ENCODE data around the gene GNAQ.

Gene GNAQ

DNA sequence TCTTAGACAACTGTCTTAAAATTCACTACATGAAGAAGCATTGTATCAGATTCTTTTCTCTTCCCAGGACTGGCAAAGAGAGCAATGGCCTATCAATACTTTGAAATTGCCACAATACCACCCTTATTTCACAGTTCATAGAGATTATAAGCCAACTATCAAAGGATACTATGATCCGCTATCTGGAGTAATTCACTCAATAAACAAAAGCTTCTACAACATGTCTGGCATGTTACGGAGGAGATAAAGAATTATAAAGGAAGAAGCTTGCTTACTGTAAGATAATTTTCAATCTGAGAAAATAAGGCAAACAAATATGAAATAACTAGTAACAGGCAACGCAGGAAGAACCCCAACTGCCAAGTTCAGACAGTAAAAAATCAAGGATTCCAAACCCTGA, 114.8 kb downstream of the GNAQ start:
- POLR2A ChIA-PET = no interaction called here
- DNase-seq (ENCODE audit: extremely low spot score) = no peak
- CTCF ChIA-PET = interaction anchor here (1.0 to 2.9 kb wide), 3 partner anchors 12 to 47 kb away, joined by 3 to 9 read pairs (median 3); no protein-coding TSS in a partner anchor
- TF ChIP-seq, protein P1, sequence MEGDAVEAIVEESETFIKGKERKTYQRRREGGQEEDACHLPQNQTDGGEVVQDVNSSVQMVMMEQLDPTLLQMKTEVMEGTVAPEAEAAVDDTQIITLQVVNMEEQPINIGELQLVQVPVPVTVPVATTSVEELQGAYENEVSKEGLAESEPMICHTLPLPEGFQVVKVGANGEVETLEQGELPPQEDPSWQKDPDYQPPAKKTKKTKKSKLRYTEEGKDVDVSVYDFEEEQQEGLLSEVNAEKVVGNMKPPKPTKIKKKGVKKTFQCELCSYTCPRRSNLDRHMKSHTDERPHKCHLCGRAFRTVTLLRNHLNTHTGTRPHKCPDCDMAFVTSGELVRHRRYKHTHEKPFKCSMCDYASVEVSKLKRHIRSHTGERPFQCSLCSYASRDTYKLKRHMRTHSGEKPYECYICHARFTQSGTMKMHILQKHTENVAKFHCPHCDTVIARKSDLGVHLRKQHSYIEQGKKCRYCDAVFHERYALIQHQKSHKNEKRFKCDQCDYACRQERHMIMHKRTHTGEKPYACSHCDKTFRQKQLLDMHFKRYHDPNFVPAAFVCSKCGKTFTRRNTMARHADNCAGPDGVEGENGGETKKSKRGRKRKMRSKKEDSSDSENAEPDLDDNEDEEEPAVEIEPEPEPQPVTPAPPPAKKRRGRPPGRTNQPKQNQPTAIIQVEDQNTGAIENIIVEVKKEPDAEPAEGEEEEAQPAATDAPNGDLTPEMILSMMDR (IDR thresholded peaks at IDR 0.05; ENCODE audit: control extremely low read depth, extremely low read depth, low read depth, missing control alignments) = no peak

DNA sequence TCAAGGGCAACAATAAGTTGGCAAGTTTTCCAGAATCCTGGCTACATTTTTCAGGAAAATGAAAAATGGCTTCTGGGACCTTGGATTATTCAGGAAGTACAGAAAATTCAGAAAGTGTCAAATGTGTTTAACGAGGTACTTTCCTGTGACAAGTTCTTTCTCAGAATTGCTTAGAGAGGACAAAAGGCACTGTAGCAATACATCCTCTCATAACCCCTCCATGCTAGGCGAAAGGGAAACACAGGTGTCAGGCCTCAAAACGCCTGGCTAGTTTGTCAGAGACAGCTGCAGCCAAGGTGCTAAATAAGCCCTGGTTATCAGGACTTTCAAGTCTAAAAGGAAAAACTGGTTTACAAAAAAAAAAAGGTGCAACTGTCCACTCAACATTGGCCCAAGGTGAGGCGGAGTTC, 115.2 kb downstream of the GNAQ start:
- CTCF ChIA-PET = interaction anchor here (1.0 to 2.9 kb wide), 3 partner anchors 12 to 19 kb away, joined by 3 to 9 read pairs (median 3); no protein-coding TSS in a partner anchor

DNA sequence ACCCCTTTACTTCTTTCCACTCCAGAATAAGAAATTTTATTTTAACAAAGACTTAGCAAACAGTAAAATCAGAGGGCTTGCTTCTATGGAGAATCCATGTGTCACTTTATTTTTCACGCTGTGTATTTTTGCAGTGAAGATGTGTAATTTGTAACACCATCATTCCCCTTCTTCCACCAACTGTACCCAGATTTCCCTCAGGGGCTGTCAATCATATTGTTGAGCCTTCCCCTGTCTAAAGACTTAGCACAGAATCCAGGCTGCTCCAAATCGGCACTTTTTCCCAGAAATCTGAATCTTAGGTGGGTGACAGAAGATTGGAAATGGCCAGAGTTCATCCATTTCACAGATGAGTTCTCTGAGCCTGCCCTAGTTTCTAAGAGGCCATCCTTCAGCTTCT, 115.9 kb downstream of the GNAQ start:
- ChIA-PET POLR2A (no interaction called here), CTCF (interaction anchor here (1.1 to 2.9 kb wide), 2 partner anchors 11 to 19 kb away, joined by 3 to 9 read pairs; no protein-coding TSS in a partner anchor)
- TF ChIP-seq, protein P1 (IDR thresholded peaks at IDR 0.05; ENCODE audit: control extremely low read depth, extremely low read depth, low read depth, missing control alignments) = no peak
- no peak for DNase-seq (ENCODE audit: extremely low spot score)

More for the DNA sequence above, 115.2 kb downstream of the GNAQ start:
- TF ChIP-seq, protein P1 (IDR thresholded peaks at IDR 0.05; ENCODE audit: control extremely low read depth, extremely low read depth, low read depth, missing control alignments) = no peak
- DNase-seq (ENCODE audit: extremely low spot score) = no peak
- POLR2A ChIA-PET = no interaction called here

DNA sequence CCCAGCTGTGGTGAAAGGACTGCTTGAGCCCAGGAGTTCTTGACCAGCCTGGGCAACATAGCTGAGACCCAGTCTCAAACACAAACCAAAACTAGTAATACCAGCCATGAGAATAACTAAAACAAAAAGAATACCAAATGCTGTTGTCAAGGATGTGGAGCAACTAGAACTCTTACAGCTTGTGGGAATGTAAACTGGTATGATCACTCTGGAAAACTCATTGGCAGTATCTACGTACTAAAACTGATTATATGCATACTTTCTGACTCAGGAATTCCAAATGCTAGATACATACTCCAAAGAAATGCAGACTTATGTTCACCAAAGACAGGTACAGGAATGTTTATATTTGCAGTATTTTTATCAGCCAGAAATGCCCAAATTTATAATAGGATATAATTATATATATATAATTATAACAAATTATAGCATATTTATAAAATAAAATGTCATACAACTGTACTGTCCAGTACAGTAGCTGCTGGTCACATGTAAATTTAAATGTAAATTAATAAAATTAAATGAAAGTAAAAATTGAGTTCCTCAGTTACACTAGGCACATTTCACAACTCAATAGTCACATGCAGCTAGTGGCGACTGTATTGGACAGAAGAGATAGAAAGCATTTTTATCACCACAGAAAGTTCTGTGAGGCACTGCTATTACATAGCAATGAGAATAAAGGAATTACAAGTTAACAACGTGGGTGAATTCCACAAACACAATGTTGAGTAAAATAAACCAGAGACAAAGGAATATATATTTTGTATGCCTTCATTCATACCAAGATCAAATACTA, 118.5 kb downstream of the GNAQ start:
- ChIA-PET CTCF (no interaction called here), POLR2A (no interaction called here)
- TF ChIP-seq, protein P1 (IDR thresholded peaks at IDR 0.05; ENCODE audit: control extremely low read depth, extremely low read depth, low read depth, missing control alignments) = no peak
- no peak for DNase-seq (ENCODE audit: extremely low spot score)

DNA sequence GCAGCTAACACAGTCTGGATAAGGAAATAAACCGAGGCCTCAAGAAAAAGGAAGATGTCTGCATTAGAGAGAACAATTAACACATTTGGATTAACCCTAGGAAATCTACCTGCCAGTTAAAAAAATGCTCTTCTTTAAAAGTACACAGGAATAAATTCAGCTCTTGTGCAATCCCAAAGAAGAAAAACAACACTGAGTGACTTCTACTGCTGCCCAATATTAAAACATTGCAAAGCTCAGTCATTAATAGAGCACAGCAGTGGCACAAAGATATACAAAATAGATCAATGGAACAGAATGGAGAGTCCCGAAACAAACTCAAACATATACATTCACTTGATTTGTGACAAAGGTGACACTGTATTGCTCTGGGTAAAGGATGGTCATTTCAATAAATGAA, 119.7 kb downstream of the GNAQ start:
- ChIA-PET CTCF (interaction anchor here (0.9 to 1.7 kb wide), 3 partner anchors 16 to 123 kb away, joined by 3 to 6 read pairs (median 3); no protein-coding TSS in a partner anchor), POLR2A (no interaction called here)
- TF ChIP-seq, protein P1 (IDR thresholded peaks at IDR 0.05; ENCODE audit: control extremely low read depth, extremely low read depth, low read depth, missing control alignments) = no peak
- no peak for DNase-seq (ENCODE audit: extremely low spot score)

DNA sequence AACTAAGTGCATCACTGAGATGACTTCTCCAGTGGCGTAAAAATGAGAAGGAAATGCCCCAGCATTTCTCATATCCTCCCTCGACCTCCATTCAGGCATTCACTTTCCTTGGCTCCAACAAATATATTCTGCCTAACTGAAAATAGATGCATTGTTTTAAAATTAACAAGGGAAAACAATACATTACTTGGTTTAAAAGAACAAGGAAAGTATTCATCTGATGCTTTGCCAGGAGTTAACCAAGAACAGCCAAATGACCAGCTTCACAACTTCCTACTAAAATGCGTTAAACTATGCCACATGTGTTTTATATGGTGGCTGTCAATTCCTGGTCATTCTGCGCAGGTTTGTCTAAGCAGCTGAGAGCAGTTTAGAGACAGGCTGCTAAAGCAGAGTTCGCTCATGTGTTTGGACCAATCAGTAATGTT, 121.4 kb downstream of the GNAQ start:
- POLR2A ChIA-PET = no interaction called here
- TF ChIP-seq, protein P1 (IDR thresholded peaks at IDR 0.05; ENCODE audit: control extremely low read depth, extremely low read depth, low read depth, missing control alignments) = no peak
- CTCF ChIA-PET = interaction anchor here (1.1 to 1.7 kb wide), 2 partner anchors 14 to 31 kb away, joined by 3 to 6 read pairs; no protein-coding TSS in a partner anchor
- no peak for DNase-seq (ENCODE audit: extremely low spot score)

Measured in GM10248 (cell line).